ENCODE measurements around the gene PRKCH.

The PRKCH gene

DNA sequence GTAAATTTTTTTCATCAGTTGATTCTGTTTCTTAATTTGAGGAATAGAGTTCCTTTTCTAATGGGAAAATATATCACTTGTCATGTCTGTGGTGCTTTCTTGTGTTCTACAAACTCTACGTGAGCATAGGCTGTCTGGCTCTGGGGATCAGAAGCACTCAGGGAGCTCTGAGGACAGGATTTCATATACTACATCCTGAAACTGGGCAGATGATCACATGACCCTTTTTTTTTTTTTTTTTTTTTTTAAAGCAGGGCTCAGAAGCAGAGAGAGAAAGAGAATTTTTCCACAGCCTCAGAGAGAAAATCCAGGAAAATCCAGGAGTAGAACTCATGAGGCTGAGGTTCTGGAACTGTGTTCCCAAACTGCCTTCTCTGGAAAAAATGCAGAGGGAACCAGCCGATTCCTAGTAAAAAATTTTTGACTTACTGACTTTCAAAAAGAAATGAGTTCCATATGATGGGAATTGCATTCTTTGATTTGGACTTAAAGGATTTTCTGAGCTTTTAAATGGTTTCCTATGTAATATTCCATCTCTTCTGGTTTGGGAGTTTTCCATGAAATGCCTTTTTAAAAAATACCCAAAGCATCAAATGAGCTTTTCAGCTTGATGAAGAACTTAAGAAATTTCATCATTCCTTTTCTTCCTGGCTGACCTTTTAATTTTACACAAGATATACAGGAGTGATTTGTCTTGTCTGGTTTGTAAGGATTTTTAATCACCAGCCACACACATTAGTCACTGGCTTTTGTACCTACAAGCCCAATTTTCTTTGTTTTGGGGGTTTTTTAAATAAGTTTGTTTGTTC is 190.9 kb downstream of the PRKCH start:
- no peaks in the 10 kb centered on the region for H3K36me3 ChIP-seq
- H3K27me3 ChIP-seq: no peaks in the 10 kb centered on the region
- DNase-seq: no peak
- no peaks in the 10 kb centered on the region for H3K9me3 ChIP-seq
- H3K4me1 ChIP-seq: peaks cover 0 to 31% (median 17%) of the 10 kb centered on the region in 4 donors
- H3K4me3 ChIP-seq: no peak overlapping the region
- H3K27ac ChIP-seq: peak overlapping the region in 1 of 2 donors; percentile 1
- TF ChIP-seq, protein P1, sequence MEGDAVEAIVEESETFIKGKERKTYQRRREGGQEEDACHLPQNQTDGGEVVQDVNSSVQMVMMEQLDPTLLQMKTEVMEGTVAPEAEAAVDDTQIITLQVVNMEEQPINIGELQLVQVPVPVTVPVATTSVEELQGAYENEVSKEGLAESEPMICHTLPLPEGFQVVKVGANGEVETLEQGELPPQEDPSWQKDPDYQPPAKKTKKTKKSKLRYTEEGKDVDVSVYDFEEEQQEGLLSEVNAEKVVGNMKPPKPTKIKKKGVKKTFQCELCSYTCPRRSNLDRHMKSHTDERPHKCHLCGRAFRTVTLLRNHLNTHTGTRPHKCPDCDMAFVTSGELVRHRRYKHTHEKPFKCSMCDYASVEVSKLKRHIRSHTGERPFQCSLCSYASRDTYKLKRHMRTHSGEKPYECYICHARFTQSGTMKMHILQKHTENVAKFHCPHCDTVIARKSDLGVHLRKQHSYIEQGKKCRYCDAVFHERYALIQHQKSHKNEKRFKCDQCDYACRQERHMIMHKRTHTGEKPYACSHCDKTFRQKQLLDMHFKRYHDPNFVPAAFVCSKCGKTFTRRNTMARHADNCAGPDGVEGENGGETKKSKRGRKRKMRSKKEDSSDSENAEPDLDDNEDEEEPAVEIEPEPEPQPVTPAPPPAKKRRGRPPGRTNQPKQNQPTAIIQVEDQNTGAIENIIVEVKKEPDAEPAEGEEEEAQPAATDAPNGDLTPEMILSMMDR (IDR thresholded peaks at IDR 0.05): no peak
- intact Hi-C loops (cut with DNase I; ENCODE audit: low total_unique reads): no loop called here

DNA sequence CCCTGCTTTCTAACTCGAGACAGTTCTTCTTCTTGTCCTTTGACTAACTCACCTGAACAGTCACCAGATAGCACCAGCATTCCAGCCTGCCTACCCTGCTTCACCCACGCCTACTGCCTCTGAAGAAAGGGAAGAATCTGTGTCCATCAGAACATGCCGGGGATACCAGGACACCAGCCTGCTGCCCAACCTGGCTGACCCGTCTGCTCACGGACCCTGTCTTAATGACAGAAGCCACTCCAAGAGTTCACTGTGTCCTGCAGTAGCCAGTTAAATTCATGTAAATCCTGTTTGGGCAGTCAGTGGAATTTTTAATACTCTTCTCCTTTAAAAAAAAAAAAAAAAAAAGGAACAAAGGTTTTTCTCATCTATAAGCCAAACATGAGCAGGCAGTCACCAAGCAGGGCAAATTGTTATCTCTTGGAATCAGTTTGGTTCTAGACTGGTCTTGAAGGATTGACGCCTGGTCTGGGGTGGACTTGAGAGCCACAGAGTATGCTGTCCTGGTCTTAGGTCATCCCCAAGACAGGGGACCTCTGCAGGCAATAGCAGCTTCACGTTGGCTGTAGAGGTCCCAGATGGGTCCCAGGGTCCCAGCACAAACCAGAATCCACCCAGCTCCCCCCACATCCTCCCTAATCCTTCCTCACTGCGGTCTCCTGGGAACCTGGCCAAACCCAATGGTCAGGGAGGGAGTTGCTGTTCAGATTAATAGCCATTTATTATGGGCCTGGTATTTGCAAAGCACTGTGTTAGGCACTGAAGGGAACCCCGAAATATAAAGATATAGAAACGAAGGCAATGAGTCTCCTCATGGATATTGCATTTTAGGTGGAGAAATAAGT is 192.8 kb downstream of the PRKCH start:
- no peak overlapping the region for H3K27ac ChIP-seq
- no peaks in the 10 kb centered on the region for H3K36me3 ChIP-seq
- H3K9me3 ChIP-seq: no peaks in the 10 kb centered on the region
- no peak for DNase-seq
- intact Hi-C loops (cut with DNase I; ENCODE audit: low total_unique reads): no loop called here
- TF ChIP-seq, protein P1 (IDR thresholded peaks at IDR 0.05): no peak
- H3K4me1 ChIP-seq: peaks cover 0 to 39% (median 21%) of the 10 kb centered on the region in 4 donors
- no peaks in the 10 kb centered on the region for H3K27me3 ChIP-seq
- H3K4me3 ChIP-seq: no peak overlapping the region

DNA sequence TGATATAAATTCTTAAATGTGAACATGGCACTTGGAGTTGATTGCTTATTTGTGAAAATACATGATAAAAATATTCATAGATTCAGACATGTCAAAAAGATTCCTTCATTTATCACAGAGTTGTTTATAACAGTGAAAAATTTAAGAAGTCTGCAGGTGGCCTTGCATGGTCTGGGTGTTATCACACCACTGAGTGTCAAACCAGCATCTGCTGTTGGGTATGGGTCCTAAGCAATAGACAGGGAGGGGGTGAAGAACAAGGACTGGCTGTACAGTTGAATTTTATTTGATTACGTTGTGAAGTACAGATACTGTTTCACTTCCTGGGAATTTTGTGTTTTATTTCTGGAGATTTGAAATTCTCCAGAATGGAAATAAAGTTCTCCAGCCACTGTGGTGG is 193.5 kb downstream of the PRKCH start:
- no peaks in the 10 kb centered on the region for H3K36me3 ChIP-seq
- H3K4me3 ChIP-seq: no peak overlapping the region
- no peak overlapping the region for H3K27ac ChIP-seq
- DNase-seq: no peak
- intact Hi-C loops (cut with DNase I; ENCODE audit: low total_unique reads): no loop called here
- TF ChIP-seq, protein P1 (IDR thresholded peaks at IDR 0.05): no peak
- H3K4me1 ChIP-seq: peaks cover 0 to 39% (median 21%) of the 10 kb centered on the region in 4 donors
- no peaks in the 10 kb centered on the region for H3K9me3 ChIP-seq
- no peaks in the 10 kb centered on the region for H3K27me3 ChIP-seq

GRCh38 chr14:61515436-61516117 is 194.2 kb downstream of the PRKCH start:
- DNase-seq: no peak
- Histone ChIP-seq H3K4me3 (no peak overlapping the region), H3K27ac (peak overlapping the region; percentile 23 to 38), H3K36me3 (no peaks in the 10 kb centered on the region), H3K9me3 (no peaks in the 10 kb centered on the region), H3K27me3 (no peaks in the 10 kb centered on the region), H3K4me1 (peaks cover 0 to 39% (median 21%) of the 10 kb centered on the region in 4 donors)
- intact Hi-C loops (cut with DNase I; ENCODE audit: low total_unique reads): no loop called here
- TF ChIP-seq, protein P1 (IDR thresholded peaks at IDR 0.05): no peak

DNA sequence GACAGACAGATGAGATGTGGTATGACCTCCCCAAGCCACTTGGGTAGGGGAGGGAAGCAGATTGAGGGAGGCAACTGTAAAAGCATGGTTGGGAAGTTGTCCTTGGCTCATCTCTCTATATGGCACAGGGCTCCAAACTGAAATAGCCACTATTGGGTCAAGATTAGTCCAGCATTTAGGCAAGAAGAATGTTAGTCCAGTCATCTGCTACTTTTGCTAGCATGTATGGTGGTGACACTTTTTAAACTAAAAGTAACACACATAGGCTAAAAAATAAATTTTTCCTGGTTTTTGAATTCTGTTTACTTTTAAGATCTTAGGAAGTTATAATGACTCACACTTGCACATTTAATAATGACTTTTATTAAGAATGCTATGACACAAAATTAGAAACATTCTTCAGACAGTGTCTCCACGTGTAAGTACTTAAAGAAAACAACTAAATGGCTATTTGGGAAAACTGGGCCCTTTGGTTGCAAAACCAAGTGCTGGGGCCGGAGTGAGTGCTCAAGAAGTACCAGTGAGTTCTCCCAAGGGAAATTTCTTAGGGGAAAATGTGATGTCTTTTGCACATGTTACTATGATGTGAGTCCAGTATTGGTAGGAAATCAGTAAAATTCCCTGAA is 194.9 kb downstream of the PRKCH start:
- no peaks in the 10 kb centered on the region for H3K27me3 ChIP-seq
- H3K4me3 ChIP-seq: no peak overlapping the region
- H3K9me3 ChIP-seq: no peaks in the 10 kb centered on the region
- no peaks in the 10 kb centered on the region for H3K36me3 ChIP-seq
- no peak for DNase-seq
- intact Hi-C loops (cut with DNase I; ENCODE audit: low total_unique reads): no loop called here
- peaks cover 0 to 38% (median 19%) of the 10 kb centered on the region in 4 donors for H3K4me1 ChIP-seq
- TF ChIP-seq, protein P1 (IDR thresholded peaks at IDR 0.05): no peak
- H3K27ac ChIP-seq: peak overlapping the region; percentile 23 to 38

Data from tibial artery (tissue), 4 donors.